Kasumi-1 (cell line): ENCODE results near the gene CRIP3.

Source experiments
- DNase-seq, 2 experiments: peaks; one replicate each; lab custom pipeline; 2025; lab: John Stamatoyannopoulos, UW

CRIP3 gene

DNA sequence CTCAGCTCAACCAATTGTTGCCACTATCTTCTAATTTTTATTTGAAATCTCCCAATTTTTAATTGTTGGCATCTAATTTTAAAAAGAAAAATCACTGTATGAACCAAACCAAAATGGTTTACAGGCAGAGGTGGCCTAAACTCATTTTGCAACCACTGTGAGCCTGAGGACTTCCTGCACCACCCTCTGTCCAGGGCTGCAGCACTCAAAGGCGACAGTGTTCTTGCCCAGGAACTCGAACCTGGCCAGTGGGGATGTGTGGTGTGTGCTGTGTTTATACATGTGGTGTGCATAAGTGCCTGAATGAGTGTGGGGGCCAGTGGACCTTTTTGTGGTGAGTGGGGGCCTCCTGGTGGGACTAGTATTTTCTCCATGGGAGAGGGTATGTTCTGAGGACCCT is 34.9 kb downstream of the CRIP3 start:
- DNase-seq = no peak

DNA sequence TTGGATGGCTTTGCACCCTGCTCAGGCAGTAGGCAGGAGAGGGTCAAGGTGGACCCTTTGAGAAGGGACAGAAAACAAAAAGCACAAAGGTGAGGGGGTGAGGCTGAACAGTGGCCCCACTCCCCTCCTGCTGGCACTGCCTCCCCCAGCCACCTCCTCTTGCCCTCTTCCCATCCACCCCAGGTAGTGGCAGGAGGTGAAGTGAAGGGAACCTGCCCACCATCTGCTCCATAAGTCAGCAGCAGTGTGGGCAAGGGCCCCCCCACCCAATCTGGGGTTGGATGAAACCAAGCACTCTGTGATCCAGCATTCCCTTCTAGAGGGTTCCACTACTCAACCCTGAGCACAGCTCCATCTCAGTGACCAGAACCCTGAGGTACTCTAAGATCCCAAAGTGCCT is 36.7 kb downstream of the CRIP3 start:
- DNase-seq = no peak

DNA sequence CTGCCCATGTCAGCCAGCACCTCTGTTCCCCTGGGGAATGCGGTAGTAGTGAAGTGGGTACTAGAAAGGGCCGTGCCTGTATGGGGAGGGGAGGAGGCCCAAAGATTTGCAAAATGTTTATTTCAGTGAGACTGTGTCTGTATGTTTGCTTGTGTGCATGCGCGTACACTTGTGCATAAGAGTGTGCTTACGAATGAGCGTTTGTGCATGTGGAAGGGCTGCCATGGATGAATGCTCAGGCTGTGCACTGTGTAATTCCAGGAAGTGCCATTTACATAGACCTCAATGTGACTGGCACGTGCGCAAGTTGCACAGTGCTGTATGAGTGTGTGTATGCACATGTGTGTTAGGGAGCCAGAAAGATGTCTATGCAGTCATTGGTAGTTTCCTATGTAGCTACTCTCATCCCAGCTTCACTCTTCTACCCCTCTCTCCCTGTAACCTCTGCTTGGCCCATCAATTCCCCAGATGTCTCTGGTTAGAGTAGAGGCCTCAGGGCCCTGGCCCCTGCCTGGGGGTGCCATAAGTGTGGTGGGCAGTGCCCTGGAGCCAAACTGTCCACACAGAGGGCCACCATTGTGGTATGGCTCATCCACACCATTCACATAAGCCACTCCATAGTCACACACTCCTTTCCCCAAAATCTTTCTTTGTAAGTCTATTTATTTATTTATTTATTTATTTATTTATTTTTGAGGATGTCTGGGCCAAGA is 37.4 kb downstream of the CRIP3 start:
- no peak for DNase-seq

DNA sequence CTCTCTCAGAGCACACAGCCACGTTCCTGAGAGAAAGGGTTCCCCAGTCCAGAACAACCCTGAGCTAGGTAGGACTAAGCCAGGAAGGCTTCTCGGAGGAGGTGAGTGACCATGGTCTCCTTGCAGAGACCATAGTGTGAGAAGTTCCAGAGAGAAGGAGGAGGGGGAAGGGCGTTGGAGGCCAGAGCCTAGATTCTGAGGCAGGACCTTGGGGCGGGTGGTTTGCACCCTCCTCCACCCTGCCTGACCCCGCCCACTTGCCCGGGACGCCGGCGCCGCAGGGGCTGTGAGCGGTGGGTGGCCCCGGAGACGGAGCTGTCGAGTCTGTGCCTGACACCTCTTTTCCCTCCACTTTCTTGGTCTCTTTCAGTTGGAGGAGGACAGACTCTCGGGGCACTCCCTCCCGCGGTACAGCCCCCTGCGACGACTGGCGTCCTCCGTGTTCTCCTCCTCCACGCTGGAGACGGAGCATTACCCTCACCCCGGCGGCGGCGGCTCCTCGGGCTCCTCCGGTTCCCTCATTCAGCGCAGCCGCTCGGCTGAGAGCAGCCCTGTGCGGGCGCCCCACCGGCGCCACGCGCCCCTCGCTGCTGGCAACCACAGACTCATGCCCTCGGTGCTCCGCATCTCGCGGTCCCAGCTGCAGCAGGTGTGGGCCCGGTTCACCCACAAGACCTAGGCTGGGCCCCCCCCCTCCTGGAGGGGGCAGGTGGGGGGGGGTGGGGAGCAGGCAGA is 39.2 kb downstream of the CRIP3 start:
- DNase-seq = no peak

DNA sequence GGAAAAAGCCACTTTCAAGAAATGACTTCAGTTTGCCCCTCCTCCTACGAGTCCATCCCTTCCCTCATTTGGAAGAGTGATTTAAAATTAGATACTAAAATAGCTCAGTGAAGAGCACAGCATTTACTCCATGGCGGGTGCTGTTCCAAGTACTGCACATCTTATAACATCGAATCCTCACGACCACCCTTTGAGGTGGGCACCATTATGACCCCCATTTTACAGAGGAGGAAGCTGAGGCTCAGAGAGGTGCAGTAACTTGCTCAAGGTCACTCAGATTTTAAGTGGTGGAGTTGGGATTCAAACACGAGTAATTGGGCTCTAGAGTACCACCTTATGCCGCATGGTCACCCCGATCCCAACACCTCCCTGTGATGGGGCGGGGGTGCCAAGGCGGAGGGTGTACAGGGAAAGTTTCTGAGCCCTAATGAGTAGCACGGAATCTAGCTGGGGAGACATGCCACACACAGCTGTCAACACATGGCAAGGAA is 39.8 kb downstream of the CRIP3 start:
- DNase-seq = no peak

DNA sequence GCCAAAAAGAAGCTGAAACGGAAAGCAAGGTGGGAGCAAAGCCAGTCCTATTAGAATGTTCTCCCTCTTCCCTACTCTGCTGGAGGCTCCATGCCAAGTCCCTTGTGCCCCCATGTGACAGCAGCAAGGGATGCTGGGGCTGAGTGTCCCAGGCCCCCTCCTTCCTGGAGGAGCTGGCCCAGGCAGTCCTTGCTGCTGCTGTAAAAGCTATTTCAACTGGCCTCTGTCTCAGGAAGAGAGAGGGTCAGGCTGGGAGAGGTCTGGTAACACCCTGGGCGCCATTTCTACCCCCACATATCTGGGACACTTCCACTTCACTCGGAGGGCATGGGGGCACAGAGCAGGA is 40.3 kb downstream of the CRIP3 start:
- DNase-seq = no peak

DNA sequence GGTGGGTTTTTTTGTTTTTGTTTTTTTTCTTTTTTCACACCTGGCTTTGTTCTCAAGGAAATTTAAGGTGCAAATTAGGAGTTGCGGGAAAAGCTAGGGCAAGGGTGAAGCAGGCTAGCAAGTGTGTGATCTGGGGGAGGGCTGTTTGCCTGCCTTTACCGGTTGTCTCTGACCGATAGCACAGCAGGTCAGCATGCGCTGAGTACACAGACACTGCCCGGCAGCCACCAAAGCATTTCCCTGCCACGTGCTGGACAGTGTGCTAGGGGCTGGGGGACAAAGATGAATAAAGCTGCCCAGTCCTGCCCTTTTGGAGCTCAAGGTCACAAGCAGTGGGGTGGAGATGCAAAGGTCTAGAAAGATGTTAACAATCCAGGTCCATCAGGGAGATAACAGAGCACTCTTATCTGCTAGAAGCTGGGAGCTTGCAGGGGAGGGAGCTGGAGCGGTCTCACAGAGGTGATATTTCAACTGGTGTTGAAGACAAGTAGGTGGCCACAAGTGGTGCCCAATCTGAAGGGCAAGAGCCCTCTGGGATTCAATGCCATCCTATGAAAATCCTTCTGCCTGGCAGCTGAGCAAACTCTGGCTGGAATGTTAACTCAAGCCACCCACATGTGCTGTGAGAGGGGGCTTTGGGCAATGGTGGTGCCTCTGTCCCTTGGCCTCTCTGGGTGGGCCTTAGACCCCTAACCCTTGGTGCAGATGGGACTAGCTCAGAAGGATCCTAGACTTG is 40.8 kb downstream of the CRIP3 start:
- no peak for DNase-seq

DNA sequence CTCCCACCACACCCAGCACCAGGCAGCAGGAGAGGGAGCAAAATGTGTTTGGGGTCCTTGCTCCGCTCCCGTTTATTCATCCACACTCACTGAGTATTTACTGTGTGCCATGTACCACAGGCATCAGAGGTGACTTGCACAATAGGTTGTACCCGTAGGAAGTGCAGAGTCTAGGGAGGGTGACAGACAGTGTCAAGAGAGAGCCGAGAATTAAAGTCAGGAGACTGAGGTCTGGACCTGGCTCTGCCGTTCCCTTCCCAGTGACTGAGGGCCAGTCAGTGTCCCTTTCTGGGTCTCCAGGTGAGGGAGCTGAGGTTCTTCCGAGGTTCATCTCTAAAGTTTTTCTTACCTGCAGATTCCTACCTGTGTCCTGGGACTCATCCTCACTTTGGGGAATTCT is 43.1 kb downstream of the CRIP3 start:
- DNase-seq = no peak

DNA sequence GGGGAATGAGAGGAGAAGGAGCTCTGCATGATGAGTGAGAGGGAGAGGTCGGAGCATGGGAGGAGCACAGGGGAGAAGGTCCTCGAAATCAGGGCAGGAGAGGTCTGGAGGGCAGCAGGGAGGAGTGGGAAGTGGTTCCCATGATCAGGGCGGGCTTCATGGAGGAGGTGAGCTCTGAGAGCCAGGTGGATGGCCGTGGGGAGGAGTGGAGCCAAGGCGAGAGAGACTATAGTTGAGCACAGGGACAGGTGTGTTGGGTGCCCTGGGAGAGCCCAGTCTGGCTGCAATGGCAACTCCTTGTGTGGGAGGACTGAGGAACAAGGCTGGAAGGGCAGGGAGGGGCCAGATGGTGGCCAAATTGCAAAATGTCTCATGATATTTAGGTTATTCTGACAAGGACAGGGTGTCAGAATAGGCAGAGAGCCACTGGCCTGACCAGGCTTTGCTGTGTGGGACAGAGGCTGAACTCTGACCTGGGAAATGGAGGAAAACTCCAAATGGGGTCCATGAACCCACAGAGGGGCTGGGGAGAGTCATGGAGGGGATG is 44.0 kb downstream of the CRIP3 start:
- DNase-seq = no peak

DNA sequence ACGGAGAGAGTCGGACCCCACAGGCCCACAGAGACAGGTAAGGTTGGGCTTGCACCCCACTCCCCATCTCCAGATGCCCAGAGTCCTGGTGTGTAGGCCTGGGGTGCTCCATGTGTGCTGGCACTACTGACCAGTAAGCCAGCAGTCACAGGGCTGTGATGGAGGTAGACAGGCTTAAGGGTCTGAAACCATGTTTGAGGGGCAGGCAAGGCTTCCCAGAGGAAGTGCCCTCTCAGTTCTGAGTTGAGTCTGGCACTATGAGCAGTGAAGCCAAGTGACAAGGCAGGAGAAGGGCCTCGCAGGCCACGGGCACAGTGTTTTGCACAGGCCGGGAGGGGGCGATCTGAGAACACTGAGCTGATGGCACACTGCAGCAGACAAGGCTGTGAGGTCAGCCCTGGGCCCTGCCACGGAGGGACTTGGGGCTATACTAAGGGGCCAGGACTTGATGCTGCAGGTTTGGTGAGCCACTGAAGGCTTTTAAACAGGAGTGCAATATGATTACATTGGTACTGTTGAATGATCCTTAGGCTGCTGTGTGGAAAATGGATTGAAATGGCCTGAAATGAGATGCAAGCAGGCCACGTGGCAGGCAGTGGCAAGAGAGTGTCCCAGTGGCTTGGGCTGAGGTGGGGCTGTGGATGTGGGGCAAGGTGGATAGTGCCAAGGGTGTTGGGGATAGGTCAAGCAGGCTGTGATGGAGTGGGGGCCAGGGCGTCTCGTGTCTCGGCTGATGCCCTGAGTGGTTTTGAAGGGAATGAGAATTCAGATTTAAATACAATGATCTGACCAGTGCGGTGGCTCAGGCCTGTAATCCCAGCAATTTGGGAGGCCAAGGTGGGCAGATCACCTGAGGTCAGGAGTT is 45.1 kb downstream of the CRIP3 start:
- DNase-seq = peak; percentile 66 to 74

DNA sequence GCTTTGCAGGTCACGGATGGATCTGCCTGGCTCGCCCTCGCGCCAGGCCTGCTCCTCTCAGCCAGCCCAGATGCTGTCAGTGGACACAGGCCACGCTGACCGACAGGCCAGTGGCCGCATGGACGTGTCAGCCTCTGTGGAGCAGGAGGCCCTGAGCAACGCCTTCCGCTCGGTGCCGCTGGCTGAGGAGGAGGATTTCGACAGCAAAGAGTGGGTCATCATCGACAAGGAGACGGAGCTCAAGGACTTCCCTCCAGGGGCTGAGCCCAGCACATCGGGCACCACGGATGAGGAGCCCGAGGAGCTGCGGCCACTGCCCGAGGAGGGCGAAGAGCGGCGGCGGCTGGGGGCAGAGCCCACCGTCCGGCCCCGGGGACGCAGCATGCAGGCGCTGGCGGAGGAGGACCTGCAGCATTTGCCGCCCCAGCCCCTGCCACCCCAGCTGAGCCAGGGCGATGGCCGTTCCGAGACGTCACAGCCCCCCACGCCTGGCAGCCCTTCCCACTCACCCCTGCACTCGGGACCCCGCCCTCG is 45.8 kb downstream of the CRIP3 start:
- no peak for DNase-seq

DNA sequence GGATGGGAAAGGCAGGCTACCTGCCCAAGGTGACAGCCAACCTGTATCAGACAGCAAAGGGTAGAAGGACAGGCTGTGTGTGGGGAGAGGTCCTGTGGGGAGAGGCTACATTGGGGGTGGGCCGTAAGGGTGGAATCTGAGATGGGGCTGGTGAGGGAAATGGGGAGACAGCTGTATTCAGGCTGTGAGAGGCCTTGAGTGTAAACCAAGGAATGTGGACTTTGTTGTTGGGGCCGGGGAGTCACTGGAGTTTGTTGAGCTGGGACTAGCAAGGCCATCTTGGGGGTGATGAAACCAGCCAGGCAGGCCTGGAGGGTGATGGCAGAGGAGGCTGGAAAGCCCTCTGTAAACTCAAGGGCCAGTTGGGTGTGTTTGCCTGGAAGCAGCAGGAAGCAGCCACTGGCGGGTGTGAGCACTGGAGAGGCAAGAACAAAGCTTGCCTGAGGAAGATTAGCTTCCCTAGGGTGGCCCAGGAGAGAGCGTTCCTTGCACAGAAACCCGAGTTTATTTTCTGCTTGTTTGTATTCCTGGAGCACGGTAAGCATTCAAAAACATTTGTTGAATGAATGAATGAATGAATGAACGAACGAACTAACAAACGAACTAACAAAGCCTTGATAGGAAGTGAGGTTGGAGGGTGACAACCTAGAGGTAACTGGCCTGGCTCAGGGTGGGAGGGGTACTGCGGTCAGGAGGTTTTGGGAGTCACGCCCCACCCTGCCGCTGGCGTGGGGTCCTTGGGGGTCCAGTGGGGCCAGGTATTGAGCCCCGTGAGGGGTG is 46.4 kb downstream of the CRIP3 start:
- DNase-seq = no peak

DNA sequence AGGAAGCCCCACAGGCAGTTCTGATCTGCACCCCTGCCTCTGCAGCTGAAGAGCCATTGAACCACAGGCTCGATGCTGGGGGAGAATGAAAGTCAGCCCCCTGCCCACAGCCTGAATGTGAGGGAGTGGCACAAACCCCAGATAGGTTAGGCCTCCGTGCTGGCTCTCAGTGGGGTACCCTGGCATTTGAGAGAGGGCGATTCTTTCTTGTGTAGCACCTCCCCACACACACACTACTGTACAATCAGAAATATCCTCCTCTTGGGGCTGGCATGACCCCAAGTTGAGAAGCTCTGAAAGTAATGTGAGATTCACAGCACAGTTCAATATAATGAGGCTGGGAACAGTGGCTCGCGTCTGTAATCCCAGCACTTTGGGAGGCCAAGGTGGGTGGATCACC is 47.4 kb downstream of the CRIP3 start:
- DNase-seq = no peak

DNA sequence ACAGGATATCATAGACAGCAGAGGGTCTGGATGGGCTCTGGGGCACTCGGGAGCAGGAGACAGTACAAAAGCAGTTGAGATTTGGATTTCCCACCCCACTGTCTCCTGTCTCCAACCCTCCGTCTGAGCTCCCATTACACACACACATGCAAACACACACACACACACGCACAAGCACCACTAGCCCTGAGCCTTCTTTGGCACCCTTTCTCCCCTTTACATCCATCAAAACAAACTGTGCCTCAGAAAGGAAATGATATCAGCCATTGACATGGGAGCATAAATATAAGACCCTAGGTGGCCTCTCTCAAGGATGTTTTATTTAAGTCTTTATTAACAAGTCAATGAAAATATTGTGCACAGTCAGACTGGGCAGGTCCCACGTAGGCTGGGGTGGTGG is 47.8 kb downstream of the CRIP3 start:
- DNase-seq = no peak

DNA sequence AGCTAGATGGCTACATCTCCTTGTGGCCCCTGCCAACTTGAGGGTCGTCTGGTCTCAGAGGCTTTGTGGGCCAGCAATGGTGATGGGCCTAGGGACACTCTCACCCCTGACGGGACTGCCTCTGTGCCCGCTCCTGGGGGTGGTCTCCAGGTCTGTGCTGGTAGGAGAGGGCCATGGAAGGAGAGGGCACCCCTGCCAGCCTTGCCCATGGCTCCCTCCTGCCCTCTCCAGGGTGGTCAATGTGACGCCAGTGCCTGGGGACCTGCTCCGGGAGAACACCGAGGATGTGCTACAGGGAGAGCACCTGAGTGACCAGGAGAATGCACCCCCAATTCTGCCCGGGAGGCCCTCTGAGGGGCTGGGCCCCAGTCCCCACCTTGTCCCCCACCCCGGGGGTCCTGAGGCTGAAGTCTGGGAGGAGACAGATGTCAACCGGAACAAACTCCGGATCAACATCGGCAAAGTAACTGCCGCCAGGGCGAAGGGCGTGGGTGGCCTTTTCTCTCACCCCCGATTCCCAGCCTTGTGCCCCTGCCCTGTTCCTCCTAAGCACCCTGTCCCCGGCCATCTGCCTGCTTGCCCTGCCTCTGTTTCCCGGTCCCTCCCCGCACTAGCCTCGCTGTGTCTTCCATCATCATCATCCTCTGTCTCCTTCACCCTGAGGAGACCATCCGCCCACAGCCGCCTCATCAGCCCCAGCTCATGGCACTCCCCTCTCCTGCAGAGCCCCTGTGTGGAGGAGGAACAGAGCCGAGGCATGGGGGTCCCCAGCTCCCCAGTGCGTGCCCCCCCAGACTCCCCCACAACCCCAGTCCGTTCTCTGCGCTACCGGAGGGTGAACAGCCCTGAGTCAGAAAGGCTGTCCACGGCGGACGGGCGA is 49.6 kb downstream of the CRIP3 start:
- DNase-seq = no peak

DNA sequence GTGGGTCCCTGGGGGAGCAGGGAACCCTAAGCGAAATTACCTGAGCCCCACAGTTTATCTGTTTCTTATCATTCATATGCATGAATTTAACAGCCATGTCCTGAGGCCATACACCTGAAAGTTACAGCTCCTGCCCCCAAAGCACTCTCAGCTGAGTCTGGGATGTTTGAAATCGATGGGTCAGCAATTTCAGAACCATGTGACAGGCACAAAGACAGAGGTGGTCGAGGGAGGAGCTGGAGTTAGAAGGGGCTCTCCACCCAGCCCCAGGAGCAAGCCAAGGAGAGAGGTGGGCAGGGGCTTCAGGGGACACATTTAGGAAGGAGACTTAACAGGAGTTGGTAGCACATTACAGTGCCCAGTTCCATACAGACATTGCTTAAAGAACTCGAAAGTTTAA is 50.4 kb downstream of the CRIP3 start:
- no peak for DNase-seq

DNA sequence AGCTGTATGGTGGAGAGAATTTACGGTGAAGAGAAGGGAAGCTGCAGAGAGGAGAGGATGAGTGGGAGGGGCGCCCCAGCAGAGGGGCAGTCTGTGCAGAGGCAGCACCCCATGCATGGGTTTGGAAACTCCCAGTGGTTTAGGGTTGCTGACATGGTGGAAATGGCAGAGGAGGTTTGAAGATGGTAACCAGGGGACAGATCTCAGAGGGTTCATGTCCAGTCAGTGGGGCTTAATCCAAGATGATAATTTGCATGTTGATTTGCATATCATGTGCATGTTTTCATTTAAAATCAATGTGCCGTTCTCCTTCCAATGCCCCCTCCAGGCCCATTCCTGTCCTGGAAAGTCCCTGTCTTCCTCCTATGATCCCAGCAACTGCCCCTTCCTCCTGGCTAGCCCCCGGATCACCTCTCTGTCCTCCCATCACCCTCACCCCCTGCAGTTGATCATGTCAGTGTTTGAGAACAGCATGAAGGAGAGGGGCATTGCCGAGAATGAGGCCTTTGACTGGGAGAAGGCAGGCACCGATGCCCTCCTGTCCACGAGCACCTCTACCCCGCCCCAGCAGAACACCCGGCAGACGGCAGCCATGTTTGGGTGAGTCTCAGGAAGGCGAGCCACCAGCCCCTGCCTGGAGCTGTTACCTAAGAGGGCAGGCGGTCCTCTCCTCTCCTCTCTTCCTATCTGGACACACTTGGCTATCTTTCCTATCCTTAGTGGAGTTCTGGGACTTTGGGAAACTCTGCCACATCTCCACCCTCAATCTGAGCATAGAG is 51.1 kb downstream of the CRIP3 start:
- no peak for DNase-seq

DNA sequence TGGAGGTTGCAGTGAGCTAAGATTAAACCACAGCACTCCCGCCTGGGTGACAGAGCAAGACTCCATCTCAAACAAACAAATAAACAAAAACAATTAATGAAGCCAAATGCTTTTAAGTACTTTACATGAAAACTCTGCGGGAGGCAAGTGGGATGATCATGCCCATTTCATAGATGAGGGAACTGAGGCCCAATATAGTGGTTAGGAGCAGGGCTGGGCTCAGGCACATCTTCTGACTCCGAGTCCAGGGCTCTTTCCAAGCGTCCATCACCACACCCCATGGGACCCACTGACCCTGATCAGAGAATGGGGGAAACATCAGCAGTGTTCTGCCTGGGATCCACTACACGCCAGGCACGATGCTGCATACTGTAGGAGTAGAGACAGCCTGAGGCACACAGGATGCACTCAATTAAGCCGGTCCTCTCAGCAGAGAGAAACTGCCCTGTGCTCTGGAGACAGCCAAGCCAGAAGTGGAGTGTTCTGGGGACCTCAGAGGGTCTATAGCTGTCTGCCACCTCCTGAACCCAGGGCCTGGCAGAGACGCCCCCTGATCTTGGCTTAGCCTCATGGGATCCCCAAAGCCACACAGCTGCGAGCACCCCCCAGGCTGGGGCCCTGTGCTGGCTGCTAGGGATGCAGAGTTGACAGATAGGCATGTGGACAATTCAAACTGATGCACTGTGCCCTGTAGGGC is 51.8 kb downstream of the CRIP3 start:
- no peak for DNase-seq
